ENCODE measurements around the gene MOK.

The MOK gene

DNA sequence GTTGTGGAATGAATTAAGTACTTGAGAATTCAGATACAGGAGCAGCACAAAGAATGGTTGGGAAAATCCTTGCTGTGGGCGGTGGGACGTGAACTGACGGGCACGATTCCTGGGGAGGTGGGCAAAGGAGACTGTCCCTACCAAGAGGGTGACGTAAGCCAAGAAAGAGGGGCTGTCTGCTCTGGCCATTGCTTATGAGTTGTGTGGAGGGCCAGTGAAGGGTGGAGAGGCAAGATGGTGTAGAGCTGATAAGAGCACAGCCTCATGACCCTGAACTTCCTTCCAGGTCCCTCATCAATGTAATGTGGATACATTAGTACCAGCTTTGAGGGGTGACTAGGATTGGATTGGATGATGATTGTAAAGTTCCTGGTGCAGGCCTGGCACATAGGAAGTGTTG lies 115.1 kb downstream of the MOK start:
- TF ChIP-seq, protein P1, sequence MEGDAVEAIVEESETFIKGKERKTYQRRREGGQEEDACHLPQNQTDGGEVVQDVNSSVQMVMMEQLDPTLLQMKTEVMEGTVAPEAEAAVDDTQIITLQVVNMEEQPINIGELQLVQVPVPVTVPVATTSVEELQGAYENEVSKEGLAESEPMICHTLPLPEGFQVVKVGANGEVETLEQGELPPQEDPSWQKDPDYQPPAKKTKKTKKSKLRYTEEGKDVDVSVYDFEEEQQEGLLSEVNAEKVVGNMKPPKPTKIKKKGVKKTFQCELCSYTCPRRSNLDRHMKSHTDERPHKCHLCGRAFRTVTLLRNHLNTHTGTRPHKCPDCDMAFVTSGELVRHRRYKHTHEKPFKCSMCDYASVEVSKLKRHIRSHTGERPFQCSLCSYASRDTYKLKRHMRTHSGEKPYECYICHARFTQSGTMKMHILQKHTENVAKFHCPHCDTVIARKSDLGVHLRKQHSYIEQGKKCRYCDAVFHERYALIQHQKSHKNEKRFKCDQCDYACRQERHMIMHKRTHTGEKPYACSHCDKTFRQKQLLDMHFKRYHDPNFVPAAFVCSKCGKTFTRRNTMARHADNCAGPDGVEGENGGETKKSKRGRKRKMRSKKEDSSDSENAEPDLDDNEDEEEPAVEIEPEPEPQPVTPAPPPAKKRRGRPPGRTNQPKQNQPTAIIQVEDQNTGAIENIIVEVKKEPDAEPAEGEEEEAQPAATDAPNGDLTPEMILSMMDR (conservative IDR thresholded peaks at IDR 0.05) = no peak
- no peak overlapping the region for H3K27ac ChIP-seq

DNA sequence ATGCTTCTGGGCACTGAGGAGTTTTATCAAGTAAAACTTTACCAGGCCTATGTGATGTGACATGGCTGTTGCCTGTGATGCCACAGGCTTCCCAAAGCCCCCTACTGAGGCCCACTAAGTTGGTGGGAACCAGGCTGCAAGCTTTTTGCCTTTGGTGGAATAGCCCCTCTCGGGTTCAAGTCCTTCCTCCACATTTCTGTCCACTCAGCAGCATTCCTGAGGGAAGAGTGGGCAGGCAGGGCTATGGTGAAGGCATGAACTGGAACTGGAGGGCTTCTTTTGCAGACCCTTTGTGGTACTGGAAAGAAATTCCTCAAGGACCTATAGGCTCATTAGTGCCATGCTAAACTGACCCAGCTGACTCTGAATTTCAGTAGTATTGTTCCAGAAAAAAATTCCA lies 116.8 kb downstream of the MOK start:
- TF ChIP-seq, protein P1 (conservative IDR thresholded peaks at IDR 0.05) = no peak
- peak overlapping the region; percentile 22; the same call in 1 of the 2 replicates for H3K27ac ChIP-seq

DNA sequence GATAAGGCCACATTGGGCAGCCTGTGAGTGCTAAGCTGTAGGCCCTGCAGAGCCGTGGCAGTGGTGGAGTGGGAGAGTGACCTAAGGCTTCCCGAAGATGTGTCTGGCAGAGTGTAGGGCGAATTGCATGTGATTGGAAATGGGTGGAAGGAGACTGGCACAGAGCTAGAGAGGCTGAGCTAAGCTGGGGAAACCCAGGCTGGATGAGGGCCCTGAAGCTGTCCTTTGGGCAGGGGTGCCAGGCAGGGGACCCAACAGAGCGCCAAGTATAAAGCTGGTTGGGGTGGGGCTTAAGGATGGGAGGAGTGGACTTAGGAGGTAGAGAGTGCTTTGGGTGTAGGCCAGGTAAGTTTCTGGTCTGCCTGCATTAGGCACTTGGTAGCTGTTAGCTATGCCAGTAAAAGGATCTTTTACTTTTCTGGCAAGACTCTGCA lies 117.4 kb downstream of the MOK start:
- TF ChIP-seq, protein P1 (conservative IDR thresholded peaks at IDR 0.05) = no peak
- peak overlapping the region; percentile 22; the same call in 1 of the 2 replicates for H3K27ac ChIP-seq

DNA sequence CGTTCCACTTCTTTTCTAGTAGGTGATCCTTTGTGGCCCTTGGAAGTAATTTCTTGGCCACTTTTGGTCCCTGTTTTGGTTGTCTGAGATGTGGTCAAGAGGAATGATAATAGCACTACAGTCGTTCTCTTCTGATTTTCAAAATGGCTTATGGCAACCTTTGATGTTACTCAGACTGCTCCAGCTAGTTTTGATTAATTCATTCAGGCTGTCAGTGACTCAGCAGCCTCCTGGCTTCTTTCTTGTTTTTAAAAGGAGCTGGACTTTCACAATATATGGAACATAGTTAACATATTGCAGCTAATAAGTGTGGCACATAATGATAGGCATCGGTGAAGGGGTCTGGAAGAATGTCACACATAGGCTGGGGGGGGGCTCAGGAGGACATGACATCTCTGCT lies 117.9 kb downstream of the MOK start:
- H3K27ac ChIP-seq = peak overlapping the region; percentile 22; the same call in 1 of the 2 replicates
- TF ChIP-seq, protein P1 (conservative IDR thresholded peaks at IDR 0.05) = no peak

DNA sequence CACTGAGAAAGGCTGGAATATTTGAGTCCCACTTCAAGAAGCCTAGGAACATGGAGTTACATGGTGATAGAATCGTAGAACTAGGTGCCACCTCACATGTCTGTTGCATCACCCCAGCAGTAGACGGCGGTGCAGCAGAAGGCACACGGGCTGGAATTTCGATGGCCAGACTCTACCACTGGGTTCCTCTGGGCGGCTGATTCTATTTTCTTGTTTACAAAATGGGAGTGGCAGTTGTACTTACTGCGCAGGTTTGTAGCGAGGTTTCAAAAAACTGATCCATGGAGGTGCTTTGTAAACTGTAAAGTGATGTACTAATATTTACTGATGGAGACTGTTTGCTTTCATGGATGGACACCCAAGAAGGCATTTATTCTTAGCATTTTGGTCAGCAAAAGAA lies 119.6 kb downstream of the MOK start:
- H3K27ac ChIP-seq = peak overlapping the region; percentile 53; the same call in 1 of the 2 replicates

DNA sequence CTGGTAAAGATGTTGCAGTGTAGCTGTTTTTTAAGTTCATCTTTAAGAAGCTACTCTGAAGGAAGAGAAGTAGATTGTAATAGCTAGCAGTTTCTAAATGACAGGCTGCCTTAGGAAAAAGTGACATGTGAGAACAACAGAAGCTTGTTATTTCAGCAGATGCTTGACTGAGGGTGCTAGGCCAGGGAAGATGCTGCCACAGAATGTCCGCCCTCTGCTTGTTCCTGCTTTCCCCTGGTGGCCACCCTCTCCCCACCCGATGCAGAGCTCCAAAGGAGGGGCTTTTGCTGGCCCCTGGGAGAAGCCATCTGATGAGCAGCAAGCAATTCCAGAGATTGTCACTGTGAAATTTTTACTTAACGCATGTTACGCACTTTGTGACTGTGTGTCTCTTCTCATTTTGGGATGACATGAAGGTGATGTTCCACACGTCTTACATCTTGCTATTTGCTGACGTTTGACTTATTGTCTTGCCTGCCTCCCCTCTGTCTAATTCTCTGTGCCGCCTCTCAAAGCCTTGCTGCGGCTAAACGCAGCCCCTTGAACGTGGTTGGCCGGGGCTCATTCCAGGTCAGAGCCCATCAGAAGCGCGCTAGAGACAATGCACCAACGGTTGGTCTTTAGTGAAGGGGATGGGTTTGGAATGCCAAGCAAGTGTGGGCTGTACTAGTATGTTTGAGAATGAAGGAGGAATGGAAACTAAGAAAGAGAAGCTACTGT lies 120.5 kb downstream of the MOK start:
- peak overlapping the region; percentile 57; the same call in 1 of the 2 replicates for H3K27ac ChIP-seq
- TF ChIP-seq, protein P1 (conservative IDR thresholded peaks at IDR 0.05) = no peak

More for the DNA sequence above, 119.6 kb downstream of the MOK start:
- TF ChIP-seq, protein P1 (conservative IDR thresholded peaks at IDR 0.05) = peak; percentile 39

DNA sequence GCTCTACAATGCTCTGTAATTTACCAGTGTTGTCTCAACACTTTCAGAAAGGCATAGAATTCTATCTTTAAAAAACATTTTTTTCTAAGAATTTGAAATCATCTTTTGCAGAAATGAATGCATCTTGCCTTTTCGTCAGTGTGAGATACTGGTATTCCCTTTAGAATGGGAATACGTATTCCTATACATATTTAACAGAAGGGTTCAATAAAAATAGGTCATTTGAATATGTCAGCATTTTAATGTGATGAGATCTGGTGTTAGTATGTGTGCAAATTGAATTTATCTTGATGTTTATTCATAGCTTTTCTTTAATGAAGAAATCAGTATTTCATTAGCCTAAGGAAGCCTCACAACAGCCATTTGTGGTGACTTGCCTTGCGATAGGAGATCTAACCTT lies 121.1 kb downstream of the MOK start:
- H3K27ac ChIP-seq = peak overlapping the region; percentile 57; the same call in 1 of the 2 replicates
- TF ChIP-seq, protein P1 (conservative IDR thresholded peaks at IDR 0.05) = no peak
